K562 (cell line): Measurements from ENCODE around the gene TPBGL.

Experiments used
- ELF1 ChIP-seq: fragments of 200-800 bp; sonication (Bioruptor generic); IDR thresholded peaks from 2 replicates; pipeline ENCODE4 v1.6.1; 2016; ENCODE audit warnings: missing genetic modification characterization, missing compliant biosample characterization
- FOS ChIP-seq: IDR thresholded peaks from 3 replicates; pipeline ENCODE4 v1.6.1; 2011; ENCODE audit not compliant: insufficient read length; ENCODE audit errors: extremely low read depth
- HDAC8 ChIP-seq: fragments of 450-650 bp; IDR thresholded peaks from 2 replicates; pipeline ENCODE4 v1.6.1; 2016; ENCODE audit warnings: mild to moderate bottlenecking, missing genetic modification characterization, moderate library complexity, missing compliant biosample characterization
- MED1 ChIP-seq: sonication (generic); formaldehyde crosslinking; IDR thresholded peaks from 2 replicates; pipeline ENCODE4 v1.8.1; 2023; ENCODE audit warnings: missing genetic modification reagents, borderline replicate concordance
- PHF8 ChIP-seq: fragments of 200-600 bp; sonication (generic); IDR thresholded peaks from 2 replicates; pipeline ENCODE4 v1.6.1; 2012; ENCODE audit warnings: mixed run types, mild to moderate bottlenecking, inconsistent platforms, low read length, moderate library complexity, borderline replicate concordance
- STAT5B ChIP-seq: fragments of 250-450 bp; sonication (Bioruptor Pico); IDR thresholded peaks from 2 replicates; pipeline ENCODE4 v1.8.0; 2021; ENCODE audit warnings: mild to moderate bottlenecking, inconsistent platforms
- TBL1XR1 ChIP-seq, 2 experiments: IDR thresholded peaks; 2 replicates each; pipeline ENCODE4 v1.6.1; 2012; ENCODE audit warnings: improper control_type of control experiment in 2 of 2, low read length in 2 of 2, mild to moderate bottlenecking in 1 of 2
- TCFL5 ChIP-seq: fragments of 250-450 bp; sonication (Bioruptor Pico); conservative IDR thresholded peaks from 2 replicates; pipeline ENCODE4 v1.6.1; 2021; ENCODE audit warnings: mild to moderate bottlenecking, moderate library complexity, matching md5 sums
- ZKSCAN1 ChIP-seq: fragments of 150-350 bp; IDR thresholded peaks from 2 replicates; pipeline ENCODE4 v1.6.1; 2016; ENCODE audit warnings: low read depth, low read length
- ZNF133 ChIP-seq: fragments of 250-450 bp; sonication (Bioruptor Pico); IDR thresholded peaks from 2 replicates; pipeline ENCODE4 v1.4.0; 2020; ENCODE audit warnings: mild to moderate bottlenecking
- TF ChIP-seq, protein P1 (sequence below), 3 experiments: IDR thresholded peaks in 2 of 3; conservative IDR thresholded peaks in 1 of 3; 2 replicates each; pipeline ENCODE4 v1.5.1; 2011 to 2012; ENCODE audit warnings: low read length in 3 of 3, mild to moderate bottlenecking in 3 of 3, control low read depth in 2 of 3, improper control_type of control experiment in 1 of 3, inconsistent platforms in 1 of 3, low read depth in 1 of 3, mixed read lengths in 1 of 3, moderate library complexity in 1 of 3; ENCODE audit not compliant: insufficient read depth in 2 of 3
- TF ChIP-seq, protein P2 (sequence below): fragments of 450-650 bp; IDR thresholded peaks from 2 replicates; pipeline ENCODE4 v1.6.1; 2014; ENCODE audit warnings: low read depth, mild to moderate bottlenecking, moderate library complexity, borderline replicate concordance

DNA sequence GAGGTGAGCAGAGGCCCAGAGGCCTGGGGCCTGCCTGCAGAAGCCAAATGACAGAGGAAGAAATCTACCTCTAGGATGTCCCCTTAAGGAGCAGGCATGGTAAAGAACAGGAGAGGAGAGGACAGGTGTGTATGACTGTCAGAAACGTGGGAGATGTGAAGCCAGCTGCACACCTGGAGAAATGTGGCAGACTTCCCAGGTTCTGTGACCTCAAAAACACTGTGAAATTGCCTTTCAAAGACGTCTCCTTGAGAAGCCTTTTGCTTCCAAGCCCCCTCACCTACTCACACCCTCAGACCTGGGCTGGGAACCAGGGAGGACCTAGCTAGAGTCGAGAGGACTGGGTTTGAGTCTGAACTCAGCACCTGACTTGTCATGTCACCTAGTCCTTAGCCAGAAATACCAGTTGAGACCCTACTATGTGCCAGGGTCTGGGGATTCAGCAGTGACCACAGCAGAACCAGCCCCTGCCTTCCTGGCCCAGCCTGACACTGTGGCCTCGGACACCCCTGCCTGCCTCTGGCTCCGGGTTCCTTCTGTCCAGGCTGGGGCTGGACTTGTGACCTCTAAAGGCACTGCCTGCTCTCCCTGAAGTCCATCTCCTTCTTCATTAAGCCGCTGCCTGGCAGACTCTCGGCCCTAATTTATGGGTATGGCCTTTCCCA, 5.6 kb downstream of the TPBGL start:
- TF ChIP-seq, protein P1, sequence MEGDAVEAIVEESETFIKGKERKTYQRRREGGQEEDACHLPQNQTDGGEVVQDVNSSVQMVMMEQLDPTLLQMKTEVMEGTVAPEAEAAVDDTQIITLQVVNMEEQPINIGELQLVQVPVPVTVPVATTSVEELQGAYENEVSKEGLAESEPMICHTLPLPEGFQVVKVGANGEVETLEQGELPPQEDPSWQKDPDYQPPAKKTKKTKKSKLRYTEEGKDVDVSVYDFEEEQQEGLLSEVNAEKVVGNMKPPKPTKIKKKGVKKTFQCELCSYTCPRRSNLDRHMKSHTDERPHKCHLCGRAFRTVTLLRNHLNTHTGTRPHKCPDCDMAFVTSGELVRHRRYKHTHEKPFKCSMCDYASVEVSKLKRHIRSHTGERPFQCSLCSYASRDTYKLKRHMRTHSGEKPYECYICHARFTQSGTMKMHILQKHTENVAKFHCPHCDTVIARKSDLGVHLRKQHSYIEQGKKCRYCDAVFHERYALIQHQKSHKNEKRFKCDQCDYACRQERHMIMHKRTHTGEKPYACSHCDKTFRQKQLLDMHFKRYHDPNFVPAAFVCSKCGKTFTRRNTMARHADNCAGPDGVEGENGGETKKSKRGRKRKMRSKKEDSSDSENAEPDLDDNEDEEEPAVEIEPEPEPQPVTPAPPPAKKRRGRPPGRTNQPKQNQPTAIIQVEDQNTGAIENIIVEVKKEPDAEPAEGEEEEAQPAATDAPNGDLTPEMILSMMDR (IDR thresholded peaks at IDR 0.05 in 2 of 3, conservative IDR thresholded peaks at IDR 0.05 in 1 of 3; ENCODE audit: insufficient read depth in 2 of 3, low read depth in 1 of 3, low read length in 3 of 3), result no peak
- TF ChIP-seq HDAC8 (tag) (no peak), TBL1XR1 (IDR thresholded peaks at IDR 0.05; ENCODE audit: low read length in 2 of 2) (no peak), FOS (no peak), STAT5B (no peak), ZKSCAN1 (0 out of 2 replicates have a peak, but pooled peaks have one; percentile 46), ELF1 (tag) (no peak), PHF8 (no peak), ZNF133 (no peak), TCFL5 (no peak), MED1 (CRISPR knock-in tag) (no peak)
- TF ChIP-seq, protein P2, sequence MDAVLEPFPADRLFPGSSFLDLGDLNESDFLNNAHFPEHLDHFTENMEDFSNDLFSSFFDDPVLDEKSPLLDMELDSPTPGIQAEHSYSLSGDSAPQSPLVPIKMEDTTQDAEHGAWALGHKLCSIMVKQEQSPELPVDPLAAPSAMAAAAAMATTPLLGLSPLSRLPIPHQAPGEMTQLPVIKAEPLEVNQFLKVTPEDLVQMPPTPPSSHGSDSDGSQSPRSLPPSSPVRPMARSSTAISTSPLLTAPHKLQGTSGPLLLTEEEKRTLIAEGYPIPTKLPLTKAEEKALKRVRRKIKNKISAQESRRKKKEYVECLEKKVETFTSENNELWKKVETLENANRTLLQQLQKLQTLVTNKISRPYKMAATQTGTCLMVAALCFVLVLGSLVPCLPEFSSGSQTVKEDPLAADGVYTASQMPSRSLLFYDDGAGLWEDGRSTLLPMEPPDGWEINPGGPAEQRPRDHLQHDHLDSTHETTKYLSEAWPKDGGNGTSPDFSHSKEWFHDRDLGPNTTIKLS, result no peak
